Breast epithelium (tissue), 3 donors: ENCODE measurements around the gene SGCA.

Experiments
- POLR2A ChIP-seq: fragments of 450-650 bp; IDR thresholded peaks from one replicate; pipeline ENCODE4 v1.6.1; 2016; ENCODE audit warnings: antibody characterized with exemption, mild to moderate bottlenecking, moderate library complexity
- POLR2AphosphoS5 ChIP-seq, 3 donors: sonication (generic); formaldehyde crosslinking; IDR thresholded peaks; one replicate each; pipeline ENCODE4 v1.6.1; 2017; ENCODE audit warnings: antibody characterized with exemption in 3 of 3
- TF ChIP-seq, protein P1 (sequence below), 3 donors: fragments of 450-650 bp; IDR thresholded peaks; one replicate each; pipeline ENCODE4 v1.5.1; 2016 to 2017; ENCODE audit warnings: antibody characterized with exemption in 3 of 3, mild to moderate bottlenecking in 3 of 3, moderate library complexity in 3 of 3

DNA sequence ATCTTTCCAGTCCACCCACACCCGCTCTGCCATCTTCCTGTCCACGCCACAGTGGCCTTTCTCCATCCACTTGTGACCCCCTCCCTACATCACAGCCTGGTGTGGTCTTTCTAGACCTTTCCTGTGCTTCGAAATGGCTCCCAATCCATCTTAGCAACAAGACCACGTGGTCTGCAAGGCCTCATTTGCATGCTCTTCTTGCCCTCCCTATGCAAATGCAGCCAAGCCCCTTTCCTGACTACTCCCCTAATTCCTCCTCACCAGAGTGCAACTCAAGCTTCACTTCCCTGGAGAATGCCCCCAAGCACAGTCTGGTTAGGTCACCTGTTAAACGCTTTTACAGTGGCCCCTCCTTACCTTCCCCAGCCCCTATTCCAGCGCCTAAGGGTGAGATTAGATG is 21.4 kb upstream of the SGCA start:
- TF ChIP-seq POLR2A, result no peak
- TF ChIP-seq, protein P1, sequence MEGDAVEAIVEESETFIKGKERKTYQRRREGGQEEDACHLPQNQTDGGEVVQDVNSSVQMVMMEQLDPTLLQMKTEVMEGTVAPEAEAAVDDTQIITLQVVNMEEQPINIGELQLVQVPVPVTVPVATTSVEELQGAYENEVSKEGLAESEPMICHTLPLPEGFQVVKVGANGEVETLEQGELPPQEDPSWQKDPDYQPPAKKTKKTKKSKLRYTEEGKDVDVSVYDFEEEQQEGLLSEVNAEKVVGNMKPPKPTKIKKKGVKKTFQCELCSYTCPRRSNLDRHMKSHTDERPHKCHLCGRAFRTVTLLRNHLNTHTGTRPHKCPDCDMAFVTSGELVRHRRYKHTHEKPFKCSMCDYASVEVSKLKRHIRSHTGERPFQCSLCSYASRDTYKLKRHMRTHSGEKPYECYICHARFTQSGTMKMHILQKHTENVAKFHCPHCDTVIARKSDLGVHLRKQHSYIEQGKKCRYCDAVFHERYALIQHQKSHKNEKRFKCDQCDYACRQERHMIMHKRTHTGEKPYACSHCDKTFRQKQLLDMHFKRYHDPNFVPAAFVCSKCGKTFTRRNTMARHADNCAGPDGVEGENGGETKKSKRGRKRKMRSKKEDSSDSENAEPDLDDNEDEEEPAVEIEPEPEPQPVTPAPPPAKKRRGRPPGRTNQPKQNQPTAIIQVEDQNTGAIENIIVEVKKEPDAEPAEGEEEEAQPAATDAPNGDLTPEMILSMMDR (IDR thresholded peaks at IDR 0.05), result no peak
- no peak for TF ChIP-seq POLR2AphosphoS5 (IDR thresholded peaks at IDR 0.05)
